WERI-Rb-1 (cell line): Measurements from ENCODE around the gene SETD1B.

Experiments
- DNase-seq: peaks from one replicate; pipeline ENCODE4 v3.0.0-alpha.2; 2020
- H3K27ac ChIP-seq: fragments of 250-450 bp; sonication (Bioruptor Pico); 2 replicates; pipeline ENCODE4 v1.5.1; 2020; ENCODE audit warnings: mild to moderate bottlenecking, moderate library complexity
- H3K27me3 ChIP-seq: fragments of 250-450 bp; sonication (Bioruptor Pico); 2 replicates; pipeline ENCODE4 v1.5.1; 2021; ENCODE audit warnings: mild to moderate bottlenecking, low read depth, moderate library complexity; ENCODE audit not compliant: insufficient read depth, severe bottlenecking
- H3K36me3 ChIP-seq: fragments of 250-450 bp; sonication (Bioruptor Pico); 2 replicates; pipeline ENCODE4 v1.5.1; 2020; ENCODE audit warnings: mild to moderate bottlenecking, moderate library complexity
- H3K4me3 ChIP-seq: 2 replicates; pipeline ENCODE4 v1.5.1; 2011; ENCODE audit warnings: low read depth, mild to moderate bottlenecking, control low read depth, low read length
- H3K9me3 ChIP-seq: fragments of 250-450 bp; sonication (Bioruptor Pico); 2 replicates; pipeline ENCODE4 v1.5.1; 2021; ENCODE audit warnings: mild to moderate bottlenecking, moderate library complexity; ENCODE audit not compliant: severe bottlenecking
- CTCF ChIP-seq: IDR thresholded peaks from 2 replicates; pipeline ENCODE4 v1.5.1; 2011; ENCODE audit warnings: low read depth, mild to moderate bottlenecking, control low read depth, inconsistent platforms, low read length

SETD1B gene

GRCh38 chr12:121817648-121818043 is 13.8 kb downstream of the SETD1B start:
- TF ChIP-seq CTCF: no peak
- Histone ChIP-seq H3K4me3 (no peak overlapping the region), H3K27me3 (no peaks in the 10 kb centered on the region), H3K36me3 (peaks cover 79% of the 10 kb centered on the region), H3K27ac (no peak overlapping the region), H3K9me3 (no peaks in the 10 kb centered on the region)
- no peak for DNase-seq

GRCh38 chr12:121819212-121819949 is 15.6 kb downstream of the SETD1B start:
- Histone ChIP-seq H3K9me3 (no peaks in the 10 kb centered on the region), H3K27ac (no peak overlapping the region), H3K4me3 (no peak overlapping the region), H3K27me3 (no peaks in the 10 kb centered on the region), H3K36me3 (peaks cover 79% of the 10 kb centered on the region)
- DNase-seq: no peak
- TF ChIP-seq CTCF: no peak

- no peak for TF ChIP-seq CTCF
- Histone ChIP-seq H3K27me3 (no peaks in the 10 kb centered on the region), H3K27ac (no peak overlapping the region), H3K9me3 (no peaks in the 10 kb centered on the region), H3K36me3 (peaks cover 75% of the 10 kb centered on the region), H3K4me3 (no peak overlapping the region)
- no peak for DNase-seq
Observed at GRCh38 chr12:121820056-121820455, 16.2 kb downstream of the SETD1B start.

GRCh38 chr12:121822393-121823100 is 18.7 kb downstream of the SETD1B start:
- peaks cover 74% of the 10 kb centered on the region for H3K36me3 ChIP-seq
- no peak overlapping the region for H3K27ac ChIP-seq
- H3K9me3 ChIP-seq: no peaks in the 10 kb centered on the region
- H3K4me3 ChIP-seq: no peak overlapping the region
- no peak for DNase-seq
- H3K27me3 ChIP-seq: no peaks in the 10 kb centered on the region
- TF ChIP-seq CTCF: no peak

- H3K27me3 ChIP-seq: no peaks in the 10 kb centered on the region
- DNase-seq: no peak
- peak; percentile 31 for TF ChIP-seq CTCF
- peaks cover 74% of the 10 kb centered on the region for H3K36me3 ChIP-seq
- H3K27ac ChIP-seq: no peak overlapping the region
- no peaks in the 10 kb centered on the region for H3K9me3 ChIP-seq
- no peak overlapping the region for H3K4me3 ChIP-seq
Observed at GRCh38 chr12:121823101-121823726, 19.4 kb downstream of the SETD1B start.
